HepG2 (cell line): ENCODE results near the gene CCL8. TPM values are rescaled to one million over a fixed set of nuclear protein-coding genes. Genes with fewer than 3 reads are reported as not detected.

Source experiments
- ATAC-seq: fragments of 200-7000 bp; cut with Tn5 transposase; 3 replicates; pipeline ENCODE4 v1.9.1; 2020; ENCODE audit warnings: mild to moderate bottlenecking, moderate library complexity
- BruUV-seq: library from RNA; stranded (reverse); fragments of 400-500 nt; replicated peaks from 2 replicates; lab custom pipeline; 2021; lab: Mats Ljungman, UMichigan
- CTCF ChIA-PET: fragments of 300-600 bp; formaldehyde crosslinking; extraction: SDS; loops from one replicate; lab custom pipeline; 2021; ENCODE audit warnings: low total read pairs, inconsistent platforms, low intra/inter-chr PET ratio; lab: Yijun Ruan, JAX
- POLR2A ChIA-PET: fragments of 350-600 bp; sonication (Branson Sonifier 250); formaldehyde crosslinking; loops from one replicate; lab custom pipeline; 2020; ENCODE audit warnings: antibody characterized with exemption, inconsistent platforms; lab: Yijun Ruan, JAX
- DNase-seq: peaks from one replicate; pipeline ENCODE4 v3.0.0-alpha.2; 2015; ENCODE audit warnings: low spot score
- FAIRE-seq: peaks from 3 replicates; lab custom pipeline; 2011; peaks lifted over from hg19 to GRCh38; lab: Jason Lieb, UNC
- H2AFZ ChIP-seq: one replicate; pipeline ENCODE4 v1.6.1; 2011; ENCODE audit warnings: low read length, inconsistent platforms
- H3K27ac ChIP-seq: fragments of 300-600 bp; 3 replicates; pipeline ENCODE4 v1.8.0; 2011; ENCODE audit warnings: mixed run types, mild to moderate bottlenecking, mixed read lengths, low read length, inconsistent platforms; ENCODE audit not compliant: insufficient read depth; ENCODE audit errors: extremely low read length
- H3K27me3 ChIP-seq, 2 experiments: fragments of 200-600 bp in 1 of 2; 2 replicates in 1 of 2; 3 replicates in 1 of 2; pipeline versions ENCODE4 v1.6.0 to v1.8.0; 2011; ENCODE audit warnings: low read length in 2 of 2, mild to moderate bottlenecking in 2 of 2, moderate library complexity in 2 of 2, inconsistent platforms in 1 of 2; ENCODE audit not compliant: insufficient read depth in 2 of 2, control insufficient read depth in 1 of 2
- H3K36me3 ChIP-seq, 2 experiments: fragments of 200-600 bp in 1 of 2; replicated peaks in 1 of 2; 2 replicates in 1 of 2; 3 replicates in 1 of 2; pipeline versions ENCODE4 v1.5.1 to v1.8.0; 2011; ENCODE audit warnings: low read length in 2 of 2, inconsistent platforms in 1 of 2; ENCODE audit not compliant: insufficient read depth in 2 of 2, control insufficient read depth in 1 of 2
- H3K4me1 ChIP-seq: 2 replicates; pipeline ENCODE4 v1.5.1; 2012; ENCODE audit warnings: low read length, inconsistent platforms; ENCODE audit not compliant: insufficient read depth
- H3K4me2 ChIP-seq: 2 replicates; pipeline ENCODE4 v1.6.0; 2011; ENCODE audit warnings: low read depth, low read length, inconsistent platforms
- H3K4me3 ChIP-seq, 3 experiments: fragments of 200-600 bp in 1 of 3; sonication (generic), shearing (Covaris generic) in 1 of 3; replicated peaks in 1 of 3; 2 replicates each; pipeline ENCODE4 v1.5.1; 2011 to 2016; ENCODE audit warnings: low read length in 3 of 3, inconsistent platforms in 2 of 3, low read depth in 2 of 3, mild to moderate bottlenecking in 2 of 3, control low read depth in 1 of 3, mixed read lengths in 1 of 3; ENCODE audit not compliant: insufficient read depth in 1 of 3
- H3K79me2 ChIP-seq: one replicate; pipeline ENCODE4 v1.6.1; 2011; ENCODE audit warnings: low read length, inconsistent platforms; ENCODE audit not compliant: insufficient read depth
- H3K9ac ChIP-seq: 2 replicates; pipeline ENCODE4 v1.6.0; 2011; ENCODE audit warnings: mild to moderate bottlenecking, low read depth, low read length, inconsistent platforms; ENCODE audit not compliant: insufficient read depth
- H3K9me3 ChIP-seq: 2 replicates; pipeline ENCODE4 v1.5.1; 2012; ENCODE audit warnings: mild to moderate bottlenecking, low read length
- H4K20me1 ChIP-seq: 2 replicates; pipeline ENCODE4 v1.6.0; 2011; ENCODE audit warnings: inconsistent platforms, mild to moderate bottlenecking, low read length, moderate library complexity; ENCODE audit not compliant: insufficient read depth
- EED ChIP-seq: sonication (generic); formaldehyde crosslinking; IDR thresholded peaks from 2 replicates; pipeline ENCODE4 v1.5.0; 2020; ENCODE audit warnings: mild to moderate bottlenecking, missing genetic modification reagents
- ZBTB1 ChIP-seq: sonication (generic); formaldehyde crosslinking; IDR thresholded peaks from 2 replicates; pipeline ENCODE4 v1.4.0; 2020; ENCODE audit warnings: missing genetic modification reagents, borderline replicate concordance
- ZNF274 ChIP-seq: sonication (generic); formaldehyde crosslinking; IDR thresholded peaks from 2 replicates; pipeline ENCODE4 v1.5.1; 2020; ENCODE audit warnings: mild to moderate bottlenecking, missing genetic modification reagents
- ZNF569 ChIP-seq: sonication (generic); formaldehyde crosslinking; IDR thresholded peaks from 2 replicates; pipeline ENCODE4 v1.5.0; 2020; ENCODE audit warnings: mild to moderate bottlenecking, missing genetic modification reagents, moderate library complexity, borderline replicate concordance
- WGBS: methylation state at CpG from one replicate; pipeline ENCODE4 v1.1.6; 2017; ENCODE audit warnings: low lambda C conversion rate; 5-methylcytosine and 5-hydroxymethylcytosine counted together
- in situ Hi-C: cut with HindIII; loops from 2 replicates; pipeline ENCODE4 v1.10.0; 2017; ENCODE audit warnings: low pct_unique_long_range_greater_than_20kb; ENCODE audit not compliant: extremely low pct_ligation_motif_present
- intact Hi-C: fragments of 100-400 bp; cut with micrococcal nuclease; formaldehyde crosslinking; loops from one replicate; pipeline ENCODE4 v1.10.0; 2022; ENCODE audit not compliant: unreplicated experiment
- polyA plus RNA-seq, 8 experiments: library from polyadenylated mRNA; depleted of rRNA in 3 of 8; stranded (reverse) in 7 of 8; unstranded in 1 of 8; fragments of >200 nt; fragmentation: Illumina TruSeq in 4 of 8; extraction: Trizol in 4 of 8; gene quantifications; 2 replicates each; pipeline versions ENCODE4 v1.2.1 to v1.2.3, GENCODE V29; 2011 to 2016; ENCODE audit warnings: low read depth in 4 of 8, missing spikeins in 1 of 8, mixed read lengths in 1 of 8; ENCODE audit not compliant: insufficient read depth in 1 of 8
- total RNA-seq, 5 experiments: library from RNA; depleted of rRNA; stranded (reverse); fragments of >200 nt; fragmentation: Illumina TruSeq; extraction: Trizol; gene quantifications; 2 replicates each; pipeline ENCODE4 v1.2.3, GENCODE V29; 2016; ENCODE audit warnings: low read depth in 1 of 5
- TF ChIP-seq, protein P1 (sequence below): fragments of 450-650 bp; IDR thresholded peaks from 2 replicates; pipeline ENCODE4 v1.6.1; 2017; ENCODE audit warnings: mild to moderate bottlenecking
- TF ChIP-seq, protein P2 (sequence below): sonication (generic); formaldehyde crosslinking; IDR thresholded peaks from 2 replicates; pipeline ENCODE4 v1.5.1; 2020; ENCODE audit warnings: missing genetic modification reagents, mild to moderate bottlenecking, borderline replicate concordance
- TF ChIP-seq, protein P3 (sequence below): sonication (generic); formaldehyde crosslinking; IDR thresholded peaks from 2 replicates; pipeline ENCODE4 v1.4.0; 2020; ENCODE audit warnings: missing genetic modification reagents

The CCL8 gene
- total and polyA plus RNA-seq, 2 of the 13 experiments (the other 11 are each of a cell fraction or from before 2014, with no cell fraction given) = not detected

DNA sequence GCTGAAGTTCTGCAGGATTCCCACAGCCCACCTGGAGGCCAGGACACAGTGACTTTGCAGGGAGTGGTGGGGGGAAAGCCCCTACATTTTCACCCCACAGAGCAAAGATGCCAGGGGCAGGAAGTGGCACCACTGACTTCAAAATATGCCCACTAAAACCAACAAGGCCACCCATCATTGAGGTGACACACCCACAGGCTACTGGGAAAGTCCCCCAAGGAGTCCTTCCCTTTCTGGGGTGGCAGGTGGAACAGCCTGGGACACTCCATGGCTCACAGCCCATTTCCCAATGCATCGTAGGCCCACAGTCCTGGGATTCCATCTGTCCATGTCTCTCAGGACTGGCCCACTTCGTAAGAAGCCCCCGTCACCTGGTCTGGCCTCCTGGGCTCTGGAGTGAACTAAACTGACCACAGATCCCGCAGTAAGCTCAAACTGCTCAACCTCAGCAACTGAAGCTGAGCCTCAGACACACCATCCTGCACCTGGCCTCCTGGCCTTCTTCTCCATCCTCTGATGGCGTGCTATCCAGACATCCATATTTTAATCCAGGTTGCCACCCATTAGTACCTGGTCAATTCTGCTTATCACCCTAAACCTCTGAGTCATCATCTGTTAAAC lies 51.3 kb downstream of the CCL8 start:
- Histone ChIP-seq H3K9me3 (no peaks in the 10 kb centered on the region), H3K4me1 (0 out of 2 replicates have a peak, but pooled peaks cover 7% of the 10 kb centered on the region), H3K4me2 (no peak overlapping the region), H2AFZ (no peak overlapping the region), H3K27me3 (peaks cover 0 to 7% of the 10 kb centered on the region in 2 experiments; a peak in 1 of 5 replicates), H3K9ac (no peak overlapping the region), H4K20me1 (no peaks in the 10 kb centered on the region), H3K4me3 (no peak overlapping the region), H3K27ac (no peak overlapping the region), H3K79me2 (no peaks in the 10 kb centered on the region), H3K36me3 (no peaks in the 10 kb centered on the region)
- ATAC-seq (no peak), DNase-seq (no peak), FAIRE-seq (no peak)
- intact Hi-C loops (no loop called here), in situ Hi-C loops (no loop called here)
- ChIA-PET POLR2A (no interaction called here), CTCF (no interaction called here)
- 20% methylated on average over 1 of the region's 5 CpGs for WGBS
- TF ChIP-seq ZNF274 (CRISPR knock-in tag) (no peak), ZBTB1 (CRISPR knock-in tag) (no peak), ZNF569 (CRISPR knock-in tag) (no peak), EED (CRISPR knock-in tag) (no peak)
- TF ChIP-seq, protein P1, sequence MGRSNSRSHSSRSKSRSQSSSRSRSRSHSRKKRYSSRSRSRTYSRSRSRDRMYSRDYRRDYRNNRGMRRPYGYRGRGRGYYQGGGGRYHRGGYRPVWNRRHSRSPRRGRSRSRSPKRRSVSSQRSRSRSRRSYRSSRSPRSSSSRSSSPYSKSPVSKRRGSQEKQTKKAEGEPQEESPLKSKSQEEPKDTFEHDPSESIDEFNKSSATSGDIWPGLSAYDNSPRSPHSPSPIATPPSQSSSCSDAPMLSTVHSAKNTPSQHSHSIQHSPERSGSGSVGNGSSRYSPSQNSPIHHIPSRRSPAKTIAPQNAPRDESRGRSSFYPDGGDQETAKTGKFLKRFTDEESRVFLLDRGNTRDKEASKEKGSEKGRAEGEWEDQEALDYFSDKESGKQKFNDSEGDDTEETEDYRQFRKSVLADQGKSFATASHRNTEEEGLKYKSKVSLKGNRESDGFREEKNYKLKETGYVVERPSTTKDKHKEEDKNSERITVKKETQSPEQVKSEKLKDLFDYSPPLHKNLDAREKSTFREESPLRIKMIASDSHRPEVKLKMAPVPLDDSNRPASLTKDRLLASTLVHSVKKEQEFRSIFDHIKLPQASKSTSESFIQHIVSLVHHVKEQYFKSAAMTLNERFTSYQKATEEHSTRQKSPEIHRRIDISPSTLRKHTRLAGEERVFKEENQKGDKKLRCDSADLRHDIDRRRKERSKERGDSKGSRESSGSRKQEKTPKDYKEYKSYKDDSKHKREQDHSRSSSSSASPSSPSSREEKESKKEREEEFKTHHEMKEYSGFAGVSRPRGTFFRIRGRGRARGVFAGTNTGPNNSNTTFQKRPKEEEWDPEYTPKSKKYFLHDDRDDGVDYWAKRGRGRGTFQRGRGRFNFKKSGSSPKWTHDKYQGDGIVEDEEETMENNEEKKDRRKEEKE = no peak
- TF ChIP-seq, protein P2, sequence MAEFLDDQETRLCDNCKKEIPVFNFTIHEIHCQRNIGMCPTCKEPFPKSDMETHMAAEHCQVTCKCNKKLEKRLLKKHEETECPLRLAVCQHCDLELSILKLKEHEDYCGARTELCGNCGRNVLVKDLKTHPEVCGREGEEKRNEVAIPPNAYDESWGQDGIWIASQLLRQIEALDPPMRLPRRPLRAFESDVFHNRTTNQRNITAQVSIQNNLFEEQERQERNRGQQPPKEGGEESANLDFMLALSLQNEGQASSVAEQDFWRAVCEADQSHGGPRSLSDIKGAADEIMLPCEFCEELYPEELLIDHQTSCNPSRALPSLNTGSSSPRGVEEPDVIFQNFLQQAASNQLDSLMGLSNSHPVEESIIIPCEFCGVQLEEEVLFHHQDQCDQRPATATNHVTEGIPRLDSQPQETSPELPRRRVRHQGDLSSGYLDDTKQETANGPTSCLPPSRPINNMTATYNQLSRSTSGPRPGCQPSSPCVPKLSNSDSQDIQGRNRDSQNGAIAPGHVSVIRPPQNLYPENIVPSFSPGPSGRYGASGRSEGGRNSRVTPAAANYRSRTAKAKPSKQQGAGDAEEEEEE (CRISPR knock-in tag) = no peak
- TF ChIP-seq, protein P3, sequence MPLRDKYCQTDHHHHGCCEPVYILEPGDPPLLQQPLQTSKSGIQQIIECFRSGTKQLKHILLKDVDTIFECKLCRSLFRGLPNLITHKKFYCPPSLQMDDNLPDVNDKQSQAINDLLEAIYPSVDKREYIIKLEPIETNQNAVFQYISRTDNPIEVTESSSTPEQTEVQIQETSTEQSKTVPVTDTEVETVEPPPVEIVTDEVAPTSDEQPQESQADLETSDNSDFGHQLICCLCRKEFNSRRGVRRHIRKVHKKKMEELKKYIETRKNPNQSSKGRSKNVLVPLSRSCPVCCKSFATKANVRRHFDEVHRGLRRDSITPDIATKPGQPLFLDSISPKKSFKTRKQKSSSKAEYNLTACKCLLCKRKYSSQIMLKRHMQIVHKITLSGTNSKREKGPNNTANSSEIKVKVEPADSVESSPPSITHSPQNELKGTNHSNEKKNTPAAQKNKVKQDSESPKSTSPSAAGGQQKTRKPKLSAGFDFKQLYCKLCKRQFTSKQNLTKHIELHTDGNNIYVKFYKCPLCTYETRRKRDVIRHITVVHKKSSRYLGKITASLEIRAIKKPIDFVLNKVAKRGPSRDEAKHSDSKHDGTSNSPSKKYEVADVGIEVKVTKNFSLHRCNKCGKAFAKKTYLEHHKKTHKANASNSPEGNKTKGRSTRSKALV (CRISPR knock-in tag) = no peak
- BruUV-seq = no TSS peak
